22Rv1 (cell line): Measurements from ENCODE around the gene AP1B1.

Experiments
- H3K27ac ChIP-seq: fragments of 450-650 bp; 2 replicates; pipeline ENCODE4 v1.5.1; 2017
- ZFX ChIP-seq: fragments of 450-650 bp; IDR thresholded peaks from 2 replicates; pipeline ENCODE4 v1.6.1; 2017; ENCODE audit warnings: antibody characterized with exemption, borderline replicate concordance
- TF ChIP-seq, protein P1 (sequence below): fragments of 450-650 bp; IDR thresholded peaks from 2 replicates; pipeline ENCODE4 v1.5.1; 2017; ENCODE audit warnings: mild to moderate bottlenecking

Gene AP1B1

DNA sequence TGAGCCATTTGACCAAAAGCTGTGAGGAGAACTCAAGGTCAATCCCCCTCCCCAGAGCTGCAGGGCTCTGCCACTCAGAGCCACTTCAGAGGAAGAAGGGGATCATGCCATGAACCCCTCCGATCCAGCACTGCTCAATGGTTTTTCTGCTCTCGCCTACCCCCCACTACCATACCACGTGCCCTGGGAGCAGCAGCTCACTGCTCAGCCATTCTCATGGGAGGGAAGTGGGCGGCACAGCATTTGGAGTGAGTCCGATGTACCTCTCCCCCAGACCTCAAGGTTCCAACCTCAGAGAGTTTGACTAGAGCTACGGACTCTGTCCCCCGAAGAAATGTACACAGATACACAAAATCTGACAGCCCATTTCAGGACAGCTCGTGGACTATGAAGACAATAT, 34.5 kb downstream of the AP1B1 start:
- no peak for TF ChIP-seq ZFX
- TF ChIP-seq, protein P1, sequence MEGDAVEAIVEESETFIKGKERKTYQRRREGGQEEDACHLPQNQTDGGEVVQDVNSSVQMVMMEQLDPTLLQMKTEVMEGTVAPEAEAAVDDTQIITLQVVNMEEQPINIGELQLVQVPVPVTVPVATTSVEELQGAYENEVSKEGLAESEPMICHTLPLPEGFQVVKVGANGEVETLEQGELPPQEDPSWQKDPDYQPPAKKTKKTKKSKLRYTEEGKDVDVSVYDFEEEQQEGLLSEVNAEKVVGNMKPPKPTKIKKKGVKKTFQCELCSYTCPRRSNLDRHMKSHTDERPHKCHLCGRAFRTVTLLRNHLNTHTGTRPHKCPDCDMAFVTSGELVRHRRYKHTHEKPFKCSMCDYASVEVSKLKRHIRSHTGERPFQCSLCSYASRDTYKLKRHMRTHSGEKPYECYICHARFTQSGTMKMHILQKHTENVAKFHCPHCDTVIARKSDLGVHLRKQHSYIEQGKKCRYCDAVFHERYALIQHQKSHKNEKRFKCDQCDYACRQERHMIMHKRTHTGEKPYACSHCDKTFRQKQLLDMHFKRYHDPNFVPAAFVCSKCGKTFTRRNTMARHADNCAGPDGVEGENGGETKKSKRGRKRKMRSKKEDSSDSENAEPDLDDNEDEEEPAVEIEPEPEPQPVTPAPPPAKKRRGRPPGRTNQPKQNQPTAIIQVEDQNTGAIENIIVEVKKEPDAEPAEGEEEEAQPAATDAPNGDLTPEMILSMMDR = no peak

DNA sequence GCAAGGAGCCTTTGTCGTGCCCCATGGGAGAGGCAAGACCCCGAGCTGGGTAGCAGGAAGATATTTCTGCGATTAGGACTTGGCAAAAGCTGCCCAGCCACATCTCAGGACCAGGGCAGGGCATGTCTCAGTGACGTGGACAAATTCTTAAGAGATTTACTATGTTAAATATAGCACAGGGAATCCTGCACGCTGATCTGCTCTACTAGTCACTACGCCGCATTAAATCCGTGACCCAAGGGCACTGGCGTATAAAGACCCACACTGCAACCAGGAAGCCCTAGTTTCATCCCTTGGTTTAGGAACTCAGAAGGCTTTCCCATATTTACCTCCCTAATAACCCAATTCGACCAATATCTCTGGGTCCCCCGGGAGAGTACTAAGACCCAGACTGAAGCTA, 35.1 kb downstream of the AP1B1 start:
- H3K27ac ChIP-seq = no peak overlapping the region
- TF ChIP-seq, protein P1 = no peak
- no peak for TF ChIP-seq ZFX

More for the DNA sequence above, 34.5 kb downstream of the AP1B1 start:
- H3K27ac ChIP-seq = no peak overlapping the region

DNA sequence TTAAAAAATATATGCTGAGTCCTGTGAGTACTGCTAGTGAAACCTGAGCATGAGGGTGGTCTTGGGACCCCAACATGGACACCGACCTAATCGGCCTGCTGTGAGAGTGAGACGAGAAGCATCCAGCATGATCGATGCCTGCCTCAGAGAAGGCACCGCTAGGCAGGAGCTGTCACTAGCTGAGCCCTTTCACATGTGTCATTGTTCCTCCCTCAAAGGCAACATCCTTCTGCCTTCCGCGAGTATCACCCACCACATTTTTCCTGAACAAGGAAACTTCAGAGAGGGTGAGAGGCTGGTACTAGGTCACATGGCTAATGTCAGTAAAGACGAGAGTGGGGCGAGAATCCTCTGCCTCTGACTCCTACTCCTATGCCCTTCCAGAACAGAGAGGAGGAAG, 35.6 kb downstream of the AP1B1 start:
- H3K27ac ChIP-seq = no peak overlapping the region
- TF ChIP-seq, protein P1 = no peak
- TF ChIP-seq ZFX = no peak

DNA sequence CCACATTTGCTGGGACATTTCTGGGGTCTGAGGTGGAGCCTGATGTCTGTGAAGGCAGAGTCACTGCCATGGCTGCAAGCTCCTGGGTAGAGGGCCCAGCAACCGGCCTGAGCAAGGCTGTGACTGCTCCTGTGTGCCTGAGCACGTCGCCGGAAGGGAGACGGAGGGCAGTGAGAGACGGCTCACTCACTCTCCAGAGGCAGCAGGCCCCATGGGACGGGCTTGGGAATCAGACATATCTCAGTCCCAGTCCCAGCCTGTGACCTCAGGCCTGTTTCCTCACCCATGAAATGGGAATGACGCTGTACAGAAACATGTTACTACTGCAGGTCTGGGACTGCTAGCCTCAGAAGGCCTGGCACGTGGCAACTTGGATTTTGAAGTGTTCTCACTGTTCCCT, 36.5 kb downstream of the AP1B1 start:
- H3K27ac ChIP-seq = no peak overlapping the region
- TF ChIP-seq ZFX = no peak
- TF ChIP-seq, protein P1 = no peak

DNA sequence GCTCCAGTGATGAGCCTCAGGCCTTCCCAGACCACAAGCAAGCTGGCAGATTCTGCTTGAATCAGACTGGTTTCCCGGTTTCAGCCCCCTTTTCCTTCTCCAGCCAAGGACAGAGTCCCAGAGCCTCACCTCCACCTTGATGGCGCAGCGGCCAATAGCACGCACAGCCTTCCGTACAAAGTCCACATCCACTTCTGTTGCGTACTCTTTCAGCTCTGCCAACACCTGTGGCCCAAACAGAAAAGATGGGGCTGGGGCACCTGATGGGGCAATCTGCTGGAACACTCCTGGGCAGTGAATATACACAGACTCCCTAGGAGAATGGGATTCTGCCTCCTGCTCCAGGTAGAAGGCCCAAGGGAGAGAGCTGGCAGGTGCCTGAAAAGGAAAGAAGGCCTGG, 37.3 kb downstream of the AP1B1 start:
- no peak overlapping the region for H3K27ac ChIP-seq

DNA sequence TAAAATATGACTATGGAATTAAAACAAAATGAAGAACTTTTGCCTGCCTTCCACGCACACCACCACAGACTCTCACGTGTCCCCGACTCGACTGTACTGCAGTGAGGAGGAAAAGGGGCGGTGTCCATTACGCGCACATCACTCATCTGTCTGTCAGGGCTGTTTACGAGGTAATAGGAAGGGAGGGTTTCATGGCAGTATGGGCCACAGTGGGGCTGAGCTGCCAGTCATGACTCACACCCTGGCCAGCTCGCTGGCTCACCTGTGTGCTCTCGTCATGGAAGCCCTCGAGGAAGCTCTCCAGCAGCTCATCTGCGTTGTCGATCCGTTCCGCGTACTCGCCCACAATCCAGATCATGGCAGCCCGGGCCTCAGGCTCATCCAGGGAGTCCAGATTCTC, 39.4 kb downstream of the AP1B1 start:
- H3K27ac ChIP-seq = no peak overlapping the region

More for the DNA sequence above, 37.3 kb downstream of the AP1B1 start:
- TF ChIP-seq ZFX = no peak
- TF ChIP-seq, protein P1 = no peak

DNA sequence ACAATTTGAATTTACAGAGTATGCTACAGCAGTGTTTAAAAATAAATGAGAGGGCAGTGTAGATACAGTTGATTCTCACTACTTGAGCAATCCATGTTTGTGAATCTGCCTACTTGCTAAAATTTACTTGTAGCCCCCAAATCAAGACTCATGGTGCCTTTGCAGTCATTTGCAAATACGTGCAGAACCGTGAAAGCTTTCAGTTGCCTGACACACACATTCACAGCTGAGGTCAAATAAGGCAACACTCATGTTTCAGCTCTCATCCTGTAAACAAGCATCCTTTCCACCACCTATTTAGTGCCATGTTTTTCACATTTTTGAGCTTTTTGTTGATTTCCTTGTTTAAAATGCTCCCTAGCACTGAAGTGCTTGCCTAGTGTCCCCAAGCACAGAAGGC, 40.3 kb downstream of the AP1B1 start:
- TF ChIP-seq, protein P1 = no peak
- TF ChIP-seq ZFX = no peak
- H3K27ac ChIP-seq = no peak overlapping the region

More for the DNA sequence above, 39.4 kb downstream of the AP1B1 start:
- no peak for TF ChIP-seq ZFX
- TF ChIP-seq, protein P1 = no peak
